SK-N-MC (cell line): ENCODE data around the gene GPR119.

Source experiments
- EZH2 ChIP-seq: fragments of 200-600 bp; sonication (generic); IDR thresholded peaks from one replicate; pipeline ENCODE4 v1.6.1; 2017; ENCODE audit warnings: antibody characterized with exemption
- POLR2AphosphoS5 ChIP-seq: IDR thresholded peaks from 2 replicates; pipeline ENCODE4 v1.6.1; 2012; ENCODE audit warnings: mild to moderate bottlenecking, low read depth, low read length, borderline replicate concordance

DNA sequence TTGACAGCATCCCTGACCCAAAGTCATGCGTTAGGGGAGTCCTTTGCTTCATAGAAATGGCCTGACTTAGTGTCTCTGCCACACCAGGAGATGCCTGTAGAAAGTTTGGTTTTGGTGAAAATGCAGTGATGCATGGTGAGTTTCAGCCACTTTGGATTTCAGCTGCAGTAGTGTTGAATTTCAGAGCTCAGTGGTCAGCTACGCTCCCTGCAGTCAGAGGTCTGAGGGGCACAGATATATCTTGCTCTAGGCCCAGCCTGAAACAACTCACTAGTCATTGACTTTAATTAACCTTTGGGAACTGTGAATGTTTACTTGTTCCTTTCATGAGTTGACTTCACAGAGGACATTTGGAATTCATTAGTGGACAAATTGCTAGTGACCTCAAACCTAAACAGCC, 33.8 kb upstream of the GPR119 start:
- TF ChIP-seq EZH2 = no peak
- no peak for TF ChIP-seq POLR2AphosphoS5
